HG03442 (cell line): ENCODE data around the gene FGF4.

ENCODE experiments used
- ATAC-seq: cut with Tn5 transposase; IDR thresholded peaks from one replicate; pipeline ENCODE4 v1.9.1; 2021; ENCODE audit warnings: mild to moderate bottlenecking, moderate library complexity; ENCODE audit not compliant: unreplicated experiment

Gene FGF4

DNA sequence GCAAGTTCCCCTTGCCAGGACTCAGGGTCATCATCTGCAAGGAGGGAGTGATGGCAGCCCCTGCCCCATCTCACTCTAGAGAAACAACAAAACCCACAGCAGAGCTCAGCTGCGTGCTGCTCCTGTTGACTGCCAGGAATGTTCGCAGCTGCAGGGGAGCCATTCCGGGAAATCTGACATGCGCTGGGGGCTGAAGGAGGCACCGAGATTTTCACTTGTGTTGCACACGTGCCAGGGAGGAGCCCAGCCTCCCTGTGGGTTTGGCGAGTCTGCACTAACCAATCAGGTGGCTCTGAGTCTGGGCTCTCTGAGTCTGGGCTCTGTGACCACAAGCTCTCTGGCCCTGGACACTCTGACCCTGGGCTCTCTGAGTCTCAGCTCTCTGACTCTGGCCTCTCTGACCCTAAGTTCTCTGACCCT lies 33.5 kb upstream of the FGF4 start:
- ATAC-seq = no peak

DNA sequence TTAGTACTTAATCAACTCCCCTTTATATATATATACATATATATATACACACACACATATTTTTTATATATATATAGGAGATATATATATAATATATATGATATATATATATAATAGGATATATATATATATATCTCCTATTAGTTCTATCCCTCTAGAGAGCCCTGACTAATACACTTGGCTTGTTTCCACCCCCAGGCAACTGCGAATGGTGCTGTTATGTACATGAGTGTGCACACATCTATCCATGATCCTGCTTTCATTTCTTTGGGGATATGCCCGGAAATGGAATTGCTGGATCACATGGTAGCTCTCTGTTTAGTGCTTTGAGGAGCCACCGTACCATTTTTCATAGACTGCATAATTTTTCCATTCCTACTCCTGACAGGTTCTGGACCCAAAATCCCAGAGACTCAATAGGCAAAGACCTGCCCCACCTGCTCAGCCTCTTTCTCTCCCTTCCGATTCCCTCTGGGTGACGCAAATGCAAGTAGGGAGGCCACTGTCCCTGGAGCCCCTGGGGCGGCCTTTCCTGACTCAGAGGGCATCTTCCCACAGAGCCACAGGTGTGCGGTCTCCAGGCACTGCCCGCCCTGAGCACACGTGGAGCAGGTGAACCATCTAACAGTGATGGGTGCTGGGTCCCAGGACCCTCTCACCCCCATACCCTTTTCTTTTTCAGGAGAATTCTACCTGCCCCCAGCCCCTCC lies 32.1 kb upstream of the FGF4 start:
- ATAC-seq = no peak

DNA sequence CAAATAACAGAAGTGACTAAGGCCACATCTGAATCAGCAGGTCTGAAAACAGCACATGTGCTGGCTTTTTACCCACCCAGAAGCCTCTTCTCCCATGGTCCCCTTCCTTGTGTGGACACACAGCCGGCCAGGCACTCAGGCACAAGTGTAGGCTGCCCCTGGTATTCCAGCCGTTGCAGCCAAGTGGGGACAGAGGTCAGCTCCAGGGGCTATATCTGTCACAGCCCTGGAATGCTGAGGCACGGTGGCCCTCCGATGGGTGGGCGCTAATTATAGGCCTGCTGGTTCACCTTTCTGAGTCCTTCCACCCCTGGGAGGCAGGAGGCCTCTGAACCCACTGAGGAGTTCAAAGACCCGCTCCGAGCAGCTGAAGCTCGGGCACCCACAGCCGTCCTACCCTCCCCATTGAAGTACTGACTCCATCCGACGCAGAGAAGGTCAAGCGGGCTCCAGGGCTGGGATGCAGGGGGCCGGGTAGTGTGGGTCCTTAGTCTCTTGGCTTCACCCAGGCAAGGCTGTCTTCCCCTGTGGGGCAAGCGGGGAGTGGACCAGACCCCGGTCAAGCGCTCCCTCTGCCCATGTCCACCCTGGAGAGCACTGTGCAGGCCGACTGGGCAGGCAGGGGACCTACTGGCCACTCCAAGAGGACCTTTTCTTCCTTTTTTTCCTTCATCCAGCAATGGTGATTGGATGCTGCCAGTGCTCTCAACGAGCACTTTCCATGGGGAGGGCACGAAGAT lies 29.8 kb upstream of the FGF4 start:
- no peak for ATAC-seq

DNA sequence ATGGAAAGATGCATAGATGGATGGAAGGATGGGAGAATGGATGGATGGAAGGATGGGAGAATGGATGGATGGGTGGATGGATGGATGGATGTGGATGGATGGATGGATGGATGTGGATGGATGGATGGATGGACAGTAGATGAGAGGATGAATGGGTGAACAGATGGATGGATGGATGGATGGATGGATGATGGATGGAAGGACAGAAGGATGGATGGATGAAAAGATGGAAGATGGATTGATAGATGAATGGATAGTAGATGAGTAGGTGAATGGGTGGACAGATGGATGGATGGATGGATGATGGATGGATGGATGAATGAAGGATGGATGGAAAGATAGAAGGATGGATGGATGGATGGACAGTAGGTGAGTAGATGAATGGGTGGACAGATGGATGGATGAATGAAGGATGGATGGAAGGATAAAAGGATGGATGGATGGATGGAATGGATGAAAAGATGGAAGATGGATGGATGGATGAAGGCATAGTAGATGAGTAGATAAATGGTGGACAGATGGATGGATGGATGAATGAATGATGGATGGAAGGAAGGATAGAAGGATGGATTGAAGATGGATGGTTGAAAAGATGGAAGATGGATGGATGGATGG lies 28.6 kb upstream of the FGF4 start:
- no peak for ATAC-seq

DNA sequence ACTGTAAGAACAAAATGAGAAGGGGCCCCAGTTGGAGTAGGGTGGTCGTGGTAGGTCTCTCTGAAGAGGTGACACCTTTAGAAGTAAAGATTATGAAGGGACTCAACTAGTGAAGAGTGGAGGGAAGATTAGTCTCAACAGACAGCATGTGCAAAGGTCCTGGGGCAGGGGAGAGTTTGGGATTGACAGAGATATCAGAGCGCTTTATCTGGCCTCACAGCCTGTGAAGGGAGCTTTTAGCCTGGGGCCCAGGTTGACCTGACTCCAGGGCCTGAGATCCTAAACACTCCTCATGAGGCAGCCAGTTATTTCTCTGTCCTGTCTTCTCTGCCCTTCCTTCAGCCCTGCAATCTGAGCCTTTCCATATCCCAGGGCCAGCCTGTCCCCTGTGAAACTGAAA lies 27.9 kb upstream of the FGF4 start:
- ATAC-seq = no peak

DNA sequence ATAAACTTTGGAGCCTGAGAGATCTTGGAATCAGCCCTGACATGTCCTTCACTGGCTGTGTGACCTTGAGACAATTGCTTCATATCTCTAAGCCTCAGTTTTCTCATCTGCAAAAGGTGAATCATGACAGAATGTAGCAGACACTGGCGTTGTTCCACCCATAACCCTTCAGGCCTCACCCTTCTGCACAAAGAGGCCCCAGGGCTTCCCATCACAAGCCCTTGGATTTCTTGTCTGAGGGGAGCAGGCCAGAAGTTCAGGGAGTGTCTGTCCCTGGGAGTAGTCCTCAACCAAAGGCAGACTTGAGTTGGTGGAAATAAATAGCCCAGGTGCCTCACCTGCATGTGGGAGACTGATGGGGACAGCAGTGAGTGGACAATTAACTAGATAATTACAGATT lies 27.4 kb upstream of the FGF4 start:
- no peak for ATAC-seq

DNA sequence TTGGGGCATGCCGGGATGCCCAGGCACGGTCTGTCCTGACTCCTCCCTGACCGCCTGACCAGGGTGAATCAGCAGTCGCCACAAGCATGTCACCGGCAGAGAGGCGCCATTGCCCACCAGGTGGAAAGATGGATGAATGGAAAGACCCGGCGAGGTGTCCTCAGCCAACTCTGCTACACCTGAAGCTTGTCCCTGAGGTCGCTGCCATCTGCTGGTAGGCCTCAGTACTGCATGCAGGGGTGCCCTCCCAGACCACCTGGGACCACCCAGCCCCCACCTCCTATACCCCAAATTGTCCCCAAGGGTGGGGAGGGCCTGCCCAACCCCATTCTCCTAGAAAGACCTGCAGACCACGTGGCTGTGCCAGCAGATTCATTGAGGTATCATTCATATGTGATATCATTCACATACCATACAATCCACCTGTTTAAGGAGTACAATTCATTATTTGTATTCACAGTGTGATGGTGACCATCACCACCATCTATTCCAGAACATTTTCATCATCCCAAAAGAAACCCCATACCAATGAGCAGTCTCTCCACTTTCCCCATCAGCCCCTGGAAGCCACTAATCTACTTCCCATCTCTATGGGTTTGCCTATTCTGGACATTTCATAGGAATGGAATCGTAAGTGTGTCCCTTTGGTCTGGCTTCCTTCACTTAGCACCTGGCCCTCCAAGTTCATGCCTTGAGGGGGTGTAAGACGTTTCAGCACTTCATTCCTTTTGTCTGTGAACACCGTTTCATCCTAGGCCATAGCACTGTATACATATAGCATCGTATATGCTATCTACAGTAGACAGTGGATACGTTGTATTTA lies 26.6 kb upstream of the FGF4 start:
- no peak for ATAC-seq

DNA sequence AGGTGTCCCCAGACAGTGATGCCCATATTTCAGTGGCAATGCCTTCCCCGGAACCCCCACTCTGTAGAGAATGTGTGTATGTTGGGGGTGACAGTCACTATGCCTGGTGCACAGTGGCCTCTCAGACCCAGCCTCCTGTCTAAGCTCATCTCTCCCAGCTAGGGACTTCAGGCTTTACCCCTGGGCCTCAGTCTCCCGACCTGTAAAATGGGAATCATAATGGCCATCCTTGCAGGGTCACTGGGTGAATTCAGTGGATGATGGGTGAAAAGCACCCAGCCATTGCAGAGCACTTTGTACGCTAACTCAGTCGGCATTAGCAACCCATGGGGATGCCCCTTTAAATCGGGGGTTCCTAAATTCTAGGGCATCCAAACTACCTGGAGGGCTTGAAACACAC lies 25.1 kb upstream of the FGF4 start:
- ATAC-seq = no peak

DNA sequence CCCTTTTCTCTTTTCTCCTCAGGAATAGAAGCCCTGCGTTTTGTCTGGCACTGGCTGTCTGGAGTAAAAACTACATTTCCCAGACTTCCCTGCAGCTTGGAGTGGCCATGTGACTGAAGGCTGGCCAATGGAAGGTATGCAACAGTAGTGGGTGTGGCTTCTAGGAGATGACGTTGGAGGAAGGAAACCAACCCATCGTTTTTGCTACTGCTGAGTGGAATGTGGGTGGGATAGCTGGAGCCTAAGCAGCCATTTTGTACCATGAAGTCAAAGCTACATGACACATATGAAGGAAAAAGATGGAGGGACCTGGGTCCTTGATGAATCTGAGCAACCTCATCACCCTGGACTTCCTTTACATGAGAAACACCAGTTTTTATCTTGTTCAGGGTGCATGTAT lies 24.4 kb upstream of the FGF4 start:
- ATAC-seq = no peak

DNA sequence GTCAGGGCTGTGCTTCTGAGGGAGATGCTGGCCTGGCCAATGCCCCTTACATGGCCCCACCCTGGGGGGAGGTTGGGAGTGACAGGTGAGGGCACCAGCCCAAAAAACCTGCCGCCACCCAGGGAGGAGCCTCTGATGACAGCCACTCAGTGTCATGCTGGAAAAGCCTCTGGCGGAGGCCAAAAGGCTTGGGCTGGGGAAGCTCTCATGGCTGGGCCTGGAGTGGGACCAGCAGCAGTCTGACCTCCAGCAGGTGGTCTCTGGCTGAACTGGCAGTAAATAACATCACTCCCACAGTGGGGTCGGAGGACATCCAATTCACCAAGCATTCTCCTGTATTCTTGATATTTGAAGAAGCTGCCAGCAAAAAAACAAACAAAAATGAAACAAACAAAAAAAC lies 24.0 kb upstream of the FGF4 start:
- ATAC-seq = no peak

DNA sequence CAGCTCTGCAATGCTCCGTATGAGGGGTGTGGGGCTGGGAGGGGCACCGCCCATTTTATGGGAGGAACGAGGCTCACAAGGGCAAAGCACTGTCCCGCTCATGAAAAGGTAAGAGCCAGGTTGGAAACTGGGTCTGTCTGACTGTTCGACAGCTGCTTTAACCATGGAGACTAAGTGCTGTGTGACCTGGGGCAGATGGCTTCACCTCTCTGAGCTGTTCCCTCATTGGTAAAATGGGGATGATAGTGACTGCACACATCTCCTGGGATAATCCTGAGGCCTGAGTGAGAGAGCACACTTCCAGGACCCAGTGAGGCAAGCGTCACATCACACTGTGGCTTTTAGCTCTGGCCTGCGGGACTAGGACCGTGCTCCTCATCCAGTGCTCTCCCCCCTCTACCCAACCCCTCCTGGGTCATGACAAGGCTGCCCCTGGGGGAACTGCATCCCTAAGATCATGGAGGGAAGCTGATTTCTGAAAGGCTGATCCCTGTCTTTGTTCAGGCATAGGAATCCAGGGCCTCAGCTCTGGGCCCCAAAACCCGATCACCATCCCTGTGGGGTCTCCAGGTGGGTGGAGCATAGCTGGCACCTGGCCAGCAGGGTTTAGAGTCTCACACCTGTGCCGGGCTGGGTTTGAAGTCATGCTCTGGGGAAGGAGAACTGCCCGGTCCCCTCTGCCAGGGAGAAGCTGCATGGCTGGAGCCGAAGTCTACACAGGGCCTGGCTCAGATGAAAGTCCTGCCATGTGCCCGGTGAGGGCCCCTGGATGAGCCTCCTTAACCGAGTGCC lies 22.8 kb upstream of the FGF4 start:
- ATAC-seq = no peak

DNA sequence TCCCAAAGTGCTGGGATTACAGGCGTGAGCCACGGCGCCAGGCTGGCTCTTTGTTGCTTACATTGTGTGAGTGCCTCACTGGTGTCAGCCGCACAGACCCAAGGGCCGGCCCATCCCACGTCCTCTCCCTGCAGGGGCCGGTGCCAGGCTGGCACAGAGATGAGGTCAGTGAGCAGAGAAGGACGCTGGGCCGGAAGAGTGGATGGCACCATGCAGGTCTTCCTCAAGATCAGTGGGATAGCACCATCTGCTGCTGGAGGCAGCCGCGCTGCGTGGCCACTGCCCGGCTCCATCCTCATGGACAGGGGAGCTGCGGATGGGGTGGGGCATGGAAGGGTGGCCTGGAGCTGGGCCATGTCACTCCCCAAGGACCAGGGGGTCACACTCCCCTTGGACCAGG lies 22.0 kb upstream of the FGF4 start:
- ATAC-seq = no peak

DNA sequence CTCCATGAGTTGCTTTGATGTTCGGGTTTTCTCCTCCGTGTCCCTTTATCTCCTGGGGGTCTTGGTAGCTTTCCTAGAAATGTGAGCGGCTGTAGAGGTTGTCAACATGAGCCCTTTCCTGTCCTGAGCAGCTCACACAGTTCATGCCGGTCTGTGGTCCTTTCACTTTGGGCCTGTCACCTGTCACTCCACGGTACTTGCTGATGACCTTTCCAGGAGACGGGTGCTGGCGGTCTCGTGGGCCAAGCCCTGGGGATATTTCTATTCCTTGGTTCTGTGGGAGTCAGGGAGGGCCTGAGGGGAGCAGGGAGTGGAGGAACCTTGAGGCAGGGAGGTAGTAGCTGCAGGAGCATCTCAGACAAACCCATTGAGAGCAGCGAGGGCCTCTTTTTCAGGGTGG lies 20.9 kb upstream of the FGF4 start:
- no peak for ATAC-seq

DNA sequence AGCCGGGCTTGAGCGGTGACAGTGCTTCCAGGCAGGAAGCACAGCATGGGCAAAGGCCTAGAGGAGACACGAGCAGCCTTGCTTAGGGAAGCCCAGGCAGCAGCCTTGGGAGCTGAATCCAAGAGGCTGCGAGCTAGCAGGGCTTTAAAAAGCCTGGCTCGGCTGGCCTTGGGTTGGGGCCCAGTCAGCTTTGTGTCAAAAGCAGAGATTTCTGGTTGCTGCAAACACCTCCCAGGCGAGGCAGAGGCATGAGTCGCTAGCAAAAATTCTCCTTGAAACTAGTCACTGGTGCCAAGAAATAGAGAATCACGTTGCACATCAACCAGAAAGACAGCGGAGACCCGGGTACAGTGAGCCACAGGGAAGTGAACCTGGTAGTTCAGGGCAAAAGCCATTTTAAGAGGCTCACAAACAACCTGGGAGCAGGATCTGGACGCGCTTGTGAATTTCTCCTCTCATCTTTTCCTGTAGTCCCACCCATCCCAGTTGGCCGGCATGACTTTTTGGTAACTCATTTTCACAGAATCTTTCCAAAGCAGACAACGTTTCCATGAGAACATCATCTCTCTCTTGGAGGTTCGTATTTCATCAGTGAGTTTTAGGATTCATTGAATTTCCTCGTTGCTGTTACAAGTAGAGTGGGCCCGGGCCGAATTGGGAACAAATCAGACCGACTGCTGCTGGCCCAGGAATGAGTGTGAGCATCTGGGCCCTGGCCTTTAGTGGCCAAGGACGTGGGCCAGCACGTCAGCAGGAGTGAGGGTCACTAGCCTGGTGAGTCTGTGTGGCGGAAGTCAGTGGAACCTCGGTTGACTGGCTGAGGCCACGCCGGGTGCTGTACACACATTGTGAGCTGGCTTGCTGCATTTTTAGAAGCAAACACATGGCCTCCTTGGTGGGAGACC lies 16.4 kb upstream of the FGF4 start:
- ATAC-seq = no peak

DNA sequence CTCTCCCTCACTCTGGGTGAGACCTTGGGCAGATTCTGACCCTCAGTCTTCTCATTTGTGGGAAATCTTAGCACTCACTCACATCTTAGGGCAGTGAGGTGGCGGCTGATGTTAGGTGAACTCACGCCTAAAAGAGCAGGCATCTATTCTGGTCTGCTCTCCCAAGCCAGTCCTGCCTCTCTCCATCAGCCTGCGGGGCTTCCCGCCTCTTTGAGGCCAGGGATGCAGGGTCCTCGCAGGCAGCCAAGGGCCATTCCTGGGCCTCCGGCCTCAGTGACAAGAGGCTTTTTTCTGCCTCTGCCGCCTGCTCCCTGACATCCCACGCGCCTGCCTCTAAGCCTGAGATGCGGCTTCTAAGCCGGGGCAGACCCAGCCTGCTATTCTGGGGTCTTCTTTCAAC lies 13.8 kb upstream of the FGF4 start:
- ATAC-seq = no peak

DNA sequence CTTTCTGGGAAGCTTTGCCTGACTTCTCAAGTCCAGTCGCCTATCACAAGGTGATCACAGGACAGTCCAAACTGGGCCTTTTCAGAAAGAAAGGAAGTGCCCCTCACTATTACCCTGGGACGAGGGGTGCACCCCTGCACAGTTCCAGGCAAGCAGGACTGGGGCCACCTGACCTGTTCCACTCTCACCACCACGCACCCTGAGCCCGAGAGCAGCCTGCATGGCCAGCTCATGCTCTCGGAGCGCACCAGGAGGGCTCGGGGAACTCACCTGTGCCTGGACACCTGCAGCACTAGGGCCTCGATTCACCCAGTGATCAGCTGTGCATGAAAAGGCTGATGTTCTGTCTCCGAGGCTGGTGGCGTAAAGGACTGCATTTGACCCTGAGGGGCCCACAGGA lies 12.8 kb upstream of the FGF4 start:
- no peak for ATAC-seq

DNA sequence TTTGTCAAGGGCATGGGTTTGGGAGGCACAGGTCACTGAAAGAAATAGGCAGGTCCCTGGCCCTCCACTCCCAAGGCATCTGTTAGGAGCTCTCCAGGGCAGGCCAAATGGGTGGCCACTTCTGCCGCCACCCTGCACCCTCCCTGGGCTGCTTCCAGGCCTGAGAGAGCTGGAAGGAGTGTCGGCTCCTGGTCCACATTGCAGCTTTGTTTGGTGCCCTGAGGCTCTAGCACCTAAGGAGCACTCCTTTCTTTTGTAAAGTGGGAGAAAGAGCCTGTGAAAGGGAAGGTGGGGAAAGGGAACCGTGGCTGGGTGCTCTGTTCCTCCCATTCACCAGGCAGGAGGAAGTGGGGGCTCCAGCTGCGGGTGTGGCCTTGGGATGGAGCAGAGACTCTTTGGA lies 12.3 kb upstream of the FGF4 start:
- no peak for ATAC-seq

DNA sequence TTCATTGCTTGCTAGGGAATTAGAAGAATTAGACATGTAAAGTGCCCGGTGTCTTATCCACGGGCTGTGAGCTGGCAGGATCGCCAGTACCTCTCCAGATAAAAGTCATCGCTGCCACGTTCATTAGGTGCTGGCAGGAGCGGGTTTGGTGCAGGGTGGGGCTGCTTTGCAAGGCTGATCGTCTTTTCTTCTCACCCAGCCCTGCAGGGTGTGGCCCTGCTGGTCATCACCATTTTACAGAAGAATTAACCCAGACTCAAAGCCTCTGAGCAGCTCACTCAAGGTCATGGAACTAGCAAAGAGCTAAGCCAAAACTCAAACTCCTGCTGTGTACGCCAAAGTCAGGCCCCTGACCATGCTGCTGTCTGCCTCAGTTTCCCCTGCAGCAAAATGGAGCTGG lies 6.1 kb upstream of the FGF4 start:
- no peak for ATAC-seq

DNA sequence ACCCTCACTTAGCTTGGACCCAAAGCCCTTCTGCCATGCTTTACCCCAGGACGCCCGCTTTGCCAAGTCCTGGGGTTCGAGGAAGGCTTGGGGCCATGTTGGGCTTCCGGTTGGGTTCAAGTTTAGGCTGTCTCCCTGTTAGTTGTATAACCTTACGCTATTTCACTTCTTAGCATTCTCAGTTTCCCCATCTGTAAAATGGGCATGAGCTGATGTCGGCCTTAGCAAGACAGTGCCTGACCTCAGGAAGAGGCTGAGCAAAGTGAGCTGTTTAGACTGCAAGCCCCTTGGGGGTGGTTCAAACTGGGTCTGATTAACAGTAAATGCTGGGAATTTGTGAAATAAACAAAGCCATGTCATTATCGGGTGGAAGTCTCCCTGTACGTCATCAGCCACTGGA lies 3.2 kb upstream of the FGF4 start:
- no peak for ATAC-seq
